Epithelial cell of esophagus (primary cell): ENCODE results near the gene NUMBL.
"Not testable (repeated sequence)": the region's sequence is repeated elsewhere in the genome, so short reads cannot be mapped to it uniquely, and the experiment has no call there.

ENCODE experiments used
- DNase-seq: peaks from one replicate; pipeline ENCODE4 v3.0.0; 2010; ENCODE audit warnings: low read depth
- H3K4me3 ChIP-seq: 2 replicates; pipeline ENCODE4 v1.5.1; 2011; ENCODE audit warnings: mild to moderate bottlenecking, low read length, control low read depth
- TF ChIP-seq, protein P1 (sequence below): IDR thresholded peaks from 2 replicates; pipeline ENCODE4 v1.5.1; 2011; ENCODE audit warnings: low read depth, mild to moderate bottlenecking, low read length, control low read depth, inconsistent platforms; ENCODE audit not compliant: insufficient read depth; ENCODE audit errors: missing control alignments

NUMBL gene

DNA sequence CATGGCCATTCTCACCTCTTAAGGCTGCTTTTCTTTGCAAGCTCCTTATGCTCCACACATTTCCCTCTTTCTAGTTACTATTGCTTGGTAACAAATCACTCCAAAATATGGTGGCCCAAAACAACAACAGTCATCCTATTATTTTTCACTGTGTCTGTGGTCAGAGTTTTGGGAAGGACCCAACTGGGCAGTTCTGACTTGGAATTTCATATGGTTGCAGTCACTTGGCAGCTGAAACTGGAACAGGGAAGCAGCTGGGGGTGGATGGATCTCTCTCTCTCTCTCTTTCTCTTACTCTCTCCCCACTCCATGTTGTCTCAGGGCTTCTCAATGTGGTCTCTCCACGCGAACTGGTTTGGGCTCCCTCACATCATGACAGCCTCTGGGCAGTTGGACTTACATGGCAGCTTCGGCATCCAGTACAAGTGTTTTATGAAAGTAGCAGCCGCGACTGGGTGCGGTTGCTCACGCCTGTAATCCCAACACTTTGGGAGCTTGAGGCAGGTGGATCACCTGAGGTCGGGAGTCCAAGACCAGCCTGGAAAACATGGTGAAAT, 39.6 kb downstream of the NUMBL start:
- H3K4me3 ChIP-seq = no peak overlapping the region
- TF ChIP-seq, protein P1, sequence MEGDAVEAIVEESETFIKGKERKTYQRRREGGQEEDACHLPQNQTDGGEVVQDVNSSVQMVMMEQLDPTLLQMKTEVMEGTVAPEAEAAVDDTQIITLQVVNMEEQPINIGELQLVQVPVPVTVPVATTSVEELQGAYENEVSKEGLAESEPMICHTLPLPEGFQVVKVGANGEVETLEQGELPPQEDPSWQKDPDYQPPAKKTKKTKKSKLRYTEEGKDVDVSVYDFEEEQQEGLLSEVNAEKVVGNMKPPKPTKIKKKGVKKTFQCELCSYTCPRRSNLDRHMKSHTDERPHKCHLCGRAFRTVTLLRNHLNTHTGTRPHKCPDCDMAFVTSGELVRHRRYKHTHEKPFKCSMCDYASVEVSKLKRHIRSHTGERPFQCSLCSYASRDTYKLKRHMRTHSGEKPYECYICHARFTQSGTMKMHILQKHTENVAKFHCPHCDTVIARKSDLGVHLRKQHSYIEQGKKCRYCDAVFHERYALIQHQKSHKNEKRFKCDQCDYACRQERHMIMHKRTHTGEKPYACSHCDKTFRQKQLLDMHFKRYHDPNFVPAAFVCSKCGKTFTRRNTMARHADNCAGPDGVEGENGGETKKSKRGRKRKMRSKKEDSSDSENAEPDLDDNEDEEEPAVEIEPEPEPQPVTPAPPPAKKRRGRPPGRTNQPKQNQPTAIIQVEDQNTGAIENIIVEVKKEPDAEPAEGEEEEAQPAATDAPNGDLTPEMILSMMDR = no peak
- DNase-seq = no peak

DNA sequence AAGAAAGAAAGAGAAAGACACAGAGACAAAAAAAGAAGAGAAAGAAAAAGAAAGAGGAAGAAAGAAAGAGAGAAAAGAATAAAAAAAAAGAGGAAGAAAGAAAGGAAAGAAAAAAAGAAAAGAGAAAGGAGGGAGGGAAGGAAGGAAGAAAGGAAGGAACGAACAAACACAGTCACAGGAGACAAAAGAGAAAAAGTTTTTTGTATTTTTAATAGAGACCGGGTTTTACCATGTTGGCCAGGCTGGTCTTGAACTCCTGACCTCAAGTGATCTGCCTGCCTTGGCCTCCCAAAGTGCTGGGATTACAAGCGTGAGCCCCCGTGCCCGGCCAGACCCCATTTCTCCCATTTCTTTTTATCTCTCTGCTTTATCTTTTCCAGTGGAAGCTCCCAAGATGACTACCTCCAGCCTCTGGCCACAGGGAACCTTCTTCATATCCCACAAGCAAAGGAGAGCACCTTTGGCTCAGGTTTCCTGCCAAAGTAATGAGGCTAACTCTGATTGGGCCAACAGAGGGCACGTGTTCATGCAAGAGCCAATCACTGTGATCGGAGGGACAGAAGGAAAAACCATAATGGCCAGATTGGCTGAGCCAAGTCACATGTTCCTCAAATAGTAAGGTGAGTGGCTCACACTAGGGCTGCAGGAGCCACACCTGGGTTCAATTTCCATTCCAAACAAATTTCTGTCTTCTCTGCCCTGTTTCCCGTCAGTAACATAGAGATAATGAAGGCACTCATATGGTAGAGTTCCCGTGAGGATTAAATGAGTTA, 40.4 kb downstream of the NUMBL start:
- not testable (repeated sequence) for DNase-seq

DNA sequence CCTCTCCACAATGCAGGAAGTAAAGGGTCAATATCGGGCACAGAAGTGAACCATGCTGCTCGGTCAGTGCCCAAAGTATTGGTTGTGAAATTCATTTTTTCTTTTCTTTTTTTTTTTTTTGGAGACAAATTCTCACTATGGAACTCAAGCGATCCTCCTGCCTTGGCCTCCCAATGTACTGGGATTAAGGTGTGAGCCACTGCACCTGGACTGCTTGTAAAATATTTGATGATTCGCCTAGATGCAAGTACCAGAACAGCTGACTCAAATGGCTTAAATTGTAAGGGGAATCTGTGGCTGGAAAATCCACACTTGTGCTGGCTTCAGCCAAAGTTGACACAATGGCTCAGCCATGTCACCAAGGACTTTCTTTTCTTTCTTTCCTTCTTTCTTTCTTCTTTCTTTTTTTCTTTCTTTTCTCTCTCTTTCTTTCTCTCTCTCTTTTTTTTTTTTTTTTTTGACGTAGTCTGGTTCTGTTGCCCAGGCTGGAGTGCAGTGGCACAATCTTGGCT, 43.7 kb downstream of the NUMBL start:
- TF ChIP-seq, protein P1 = no peak
- H3K4me3 ChIP-seq = no peak overlapping the region
- DNase-seq = peak; percentile 52

More for the DNA sequence above, 40.4 kb downstream of the NUMBL start:
- not testable (repeated sequence) for H3K4me3 ChIP-seq

DNA sequence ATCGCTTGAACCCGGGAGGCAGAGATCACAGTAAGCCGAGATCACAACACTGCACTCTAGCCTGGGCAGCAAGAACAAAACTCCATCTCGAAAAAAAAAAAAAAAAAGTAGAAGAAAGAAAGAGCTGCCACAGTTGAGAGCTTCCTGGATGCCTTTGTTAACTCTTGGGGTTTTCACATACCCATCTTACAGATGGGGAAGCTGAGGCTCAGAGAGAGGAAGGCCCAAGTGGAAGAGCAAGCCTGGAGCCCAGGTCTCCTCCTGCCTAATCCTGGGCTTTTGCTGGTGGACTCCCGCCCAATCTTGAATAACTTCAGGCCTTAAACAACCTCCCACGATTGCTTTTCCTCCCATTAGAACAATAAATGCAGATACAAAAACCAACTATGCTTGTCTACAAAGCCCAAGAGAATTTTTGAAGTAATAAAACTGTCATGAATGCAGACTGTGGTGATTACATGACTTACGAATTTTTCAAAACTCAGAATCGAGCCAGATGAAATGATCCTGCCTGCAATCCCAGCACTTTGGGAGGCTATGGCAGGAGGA, 47.6 kb downstream of the NUMBL start:
- TF ChIP-seq, protein P1 = no peak
- no peak for DNase-seq
- no peak overlapping the region for H3K4me3 ChIP-seq

DNA sequence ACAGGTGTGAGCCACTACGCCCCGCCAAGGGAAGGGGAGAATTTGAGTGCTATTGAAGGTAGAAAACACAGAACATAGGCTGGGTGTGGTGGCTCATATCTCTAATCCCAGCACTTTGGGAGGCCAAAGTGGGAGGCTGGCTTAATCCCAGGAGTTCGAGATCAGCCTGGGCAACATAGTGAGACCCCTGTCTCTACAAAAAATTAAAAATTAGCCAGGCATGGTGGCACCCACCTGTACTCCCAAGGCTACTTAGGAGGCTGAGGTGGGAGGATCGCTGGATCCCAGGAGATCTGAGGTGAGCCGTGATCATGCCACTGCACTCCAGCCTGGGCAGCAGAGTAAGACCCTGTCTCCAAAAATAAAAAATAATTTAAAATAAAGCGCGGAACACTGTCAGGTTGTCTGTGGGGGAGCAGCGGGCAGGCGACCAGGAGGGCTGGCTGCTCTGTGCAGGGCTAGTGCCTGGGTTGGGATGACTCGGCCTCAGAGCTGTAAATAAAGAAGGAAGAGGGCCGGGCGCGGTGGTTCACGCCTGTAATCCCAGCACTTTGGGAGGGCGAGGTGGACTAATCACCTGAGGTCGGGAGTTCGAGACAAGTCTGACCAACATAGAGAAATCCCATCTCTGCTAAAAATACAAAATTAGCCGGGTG, 48.3 kb downstream of the NUMBL start:
- no peak for DNase-seq
- TF ChIP-seq, protein P1 = no peak
- H3K4me3 ChIP-seq = no peak overlapping the region

DNA sequence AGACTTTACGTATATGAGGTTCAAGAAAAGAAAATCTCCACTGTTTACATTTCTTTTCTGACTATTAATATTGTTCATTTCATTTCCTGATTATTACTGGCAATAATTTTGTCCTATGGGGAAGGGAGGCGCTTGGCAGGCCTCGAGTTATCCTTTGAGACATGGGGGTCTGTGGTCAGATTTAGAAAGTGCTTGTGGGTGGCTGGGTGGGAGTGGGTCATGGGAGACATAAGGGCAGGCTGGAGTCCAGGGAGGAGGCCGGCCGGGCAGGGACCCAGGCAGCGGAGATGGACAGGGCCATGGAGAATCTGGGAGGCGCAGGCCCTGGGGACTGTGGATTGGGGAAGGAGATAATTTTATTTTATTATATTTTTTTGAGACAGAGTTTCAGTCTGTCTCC, 49.2 kb downstream of the NUMBL start:
- TF ChIP-seq, protein P1 = no peak
- no peak overlapping the region for H3K4me3 ChIP-seq
- DNase-seq = no peak

DNA sequence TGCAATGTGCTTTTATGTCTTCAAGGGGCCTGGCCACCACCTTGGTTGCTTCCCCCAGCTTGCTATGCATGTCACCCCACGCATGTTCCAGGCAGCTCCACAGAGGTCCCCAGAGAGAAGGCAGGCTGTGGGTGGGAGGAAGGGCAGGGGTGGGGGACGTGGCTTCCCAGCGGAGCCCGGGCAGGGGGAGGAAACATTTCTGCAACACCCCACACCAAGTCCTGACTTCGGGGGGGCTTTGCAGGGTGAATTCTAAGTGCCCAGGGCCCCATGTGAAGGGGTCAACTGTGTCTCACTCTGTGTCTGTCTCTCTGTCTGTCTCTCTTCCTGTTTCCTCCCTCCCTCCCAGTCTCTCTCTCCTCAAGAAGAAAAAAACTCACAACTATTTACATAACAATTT, 49.7 kb downstream of the NUMBL start:
- TF ChIP-seq, protein P1 = no peak
- DNase-seq = no peak
- H3K4me3 ChIP-seq = no peak overlapping the region
